GM21528 (cell line): ENCODE results near the gene CASP2.
"Not testable (repeated sequence)": the region's sequence is repeated elsewhere in the genome, so short reads cannot be mapped to it uniquely, and the experiment has no call there.

Experiments
- ATAC-seq: cut with Tn5 transposase; IDR thresholded peaks from one replicate; pipeline ENCODE4 v1.9.1; 2021; ENCODE audit warnings: mild to moderate bottlenecking, moderate library complexity; ENCODE audit not compliant: unreplicated experiment, low FRiP score

The CASP2 gene

GRCh38 chr7:143263266-143264195 is 24.6 kb upstream of the CASP2 start, which contains the start of gene GSTK1:
Gene GSTK1 (plus strand): TSS chr7:143263441. CDS start chr7:143263514, 73 bp downstream.
- peak; percentile 95 for ATAC-seq

DNA sequence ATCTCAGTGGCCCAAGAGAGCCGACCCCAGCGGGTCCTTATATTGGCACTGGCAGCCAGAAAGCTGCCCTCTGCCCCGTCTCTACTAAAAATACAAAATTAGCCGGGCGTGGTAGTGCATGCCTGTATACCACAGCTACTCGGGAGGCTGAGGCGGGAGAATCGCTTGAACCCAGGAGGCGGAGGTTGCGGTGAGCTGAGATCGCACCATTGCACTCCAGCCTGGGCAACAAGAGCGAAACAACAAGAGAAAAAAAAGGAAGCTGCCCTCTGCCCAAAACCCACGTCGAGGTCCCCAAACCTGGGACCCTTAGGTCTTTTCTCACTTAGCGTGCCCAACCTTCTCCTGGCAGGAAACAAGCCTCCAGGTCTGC is 24.0 kb upstream of the CASP2 start:
- not testable (repeated sequence) for ATAC-seq

- no peak for ATAC-seq
Measured at GRCh38 chr7:143265017-143265693, 23.0 kb upstream of the CASP2 start.

GRCh38 chr7:143269251-143269650 is 18.9 kb upstream of the CASP2 start:
- ATAC-seq: no peak

GRCh38 chr7:143271240-143271639 is 16.9 kb upstream of the CASP2 start:
- no peak for ATAC-seq

DNA sequence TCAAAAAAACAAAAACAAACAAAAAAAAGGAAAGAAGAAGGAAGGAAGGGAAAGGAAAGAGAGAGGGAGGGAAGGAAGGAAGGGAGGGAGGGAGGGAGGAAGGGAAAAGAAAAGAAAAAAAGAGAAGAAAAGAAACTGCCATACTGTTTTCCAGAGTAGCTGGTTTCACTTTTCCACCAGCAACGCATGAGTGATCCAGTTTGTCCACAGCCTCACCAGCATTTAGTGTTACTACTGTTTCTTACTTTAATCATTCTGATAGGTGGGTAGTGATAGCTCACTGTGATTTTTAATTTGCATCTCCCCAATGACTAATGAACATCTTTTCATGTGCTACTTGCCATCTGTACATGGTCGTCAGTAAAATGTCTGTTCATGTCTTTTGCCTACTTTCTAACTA is 15.3 kb upstream of the CASP2 start:
- no peak for ATAC-seq

DNA sequence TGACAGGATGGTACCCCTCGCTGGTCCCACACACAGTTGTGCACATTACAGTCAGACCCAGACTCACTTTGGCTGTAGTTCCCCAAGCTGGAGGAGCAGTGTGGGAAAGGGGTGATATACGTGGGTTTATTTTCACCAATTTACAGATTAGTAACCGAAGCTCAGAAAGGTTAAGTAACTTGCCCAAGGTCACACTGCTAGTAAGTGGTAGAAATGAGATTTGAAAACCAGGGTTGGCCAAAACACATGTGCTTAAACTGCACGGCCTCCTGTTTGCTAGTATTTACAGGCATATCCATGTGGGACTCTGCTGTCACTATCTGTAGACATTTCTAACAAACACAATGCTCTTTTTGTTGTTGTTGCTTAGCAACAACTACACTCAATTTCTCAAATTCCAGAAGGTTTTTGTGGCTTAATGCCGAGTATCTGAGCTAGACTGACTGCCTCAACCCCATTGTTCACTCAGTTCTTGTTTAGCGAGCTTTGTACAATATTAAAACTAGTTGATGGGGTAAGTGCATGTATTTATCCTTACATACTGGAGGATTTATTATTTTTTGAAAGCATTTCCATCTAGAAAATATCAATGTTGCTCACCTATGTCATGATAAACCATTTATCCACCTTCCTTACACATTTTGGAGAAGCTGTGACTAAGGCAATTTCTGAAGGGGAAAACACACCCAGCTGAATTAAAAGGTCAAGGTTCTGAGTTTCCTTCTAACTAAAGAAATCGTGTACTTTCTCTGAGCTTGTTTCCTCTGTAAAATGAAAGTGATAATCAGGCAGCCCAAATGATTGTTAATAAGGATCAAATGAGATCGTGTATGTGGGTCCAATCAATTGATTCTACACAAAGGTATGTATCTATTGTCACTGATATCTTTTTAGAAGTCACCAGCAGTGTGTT is 8.7 kb upstream of the CASP2 start:
- ATAC-seq: no peak

DNA sequence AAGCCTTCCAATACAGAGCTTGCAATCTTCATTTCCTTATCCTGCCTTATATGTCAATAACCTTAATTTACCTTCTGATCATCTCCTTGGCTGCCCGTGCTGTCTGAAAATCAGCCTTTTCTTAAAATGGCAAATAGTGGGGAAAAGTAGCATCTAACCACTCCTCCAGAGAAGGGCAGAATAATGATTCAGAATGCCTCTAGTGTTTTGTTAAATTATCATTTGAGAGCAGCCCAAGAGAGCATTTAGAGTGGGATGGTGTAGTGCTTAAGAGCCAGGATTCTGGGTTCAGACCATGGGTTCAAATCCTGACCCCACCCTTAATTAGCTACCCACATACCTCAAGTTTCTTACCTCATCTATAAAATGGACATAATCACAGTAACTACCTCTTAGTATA is 8.0 kb upstream of the CASP2 start:
- no peak for ATAC-seq

DNA sequence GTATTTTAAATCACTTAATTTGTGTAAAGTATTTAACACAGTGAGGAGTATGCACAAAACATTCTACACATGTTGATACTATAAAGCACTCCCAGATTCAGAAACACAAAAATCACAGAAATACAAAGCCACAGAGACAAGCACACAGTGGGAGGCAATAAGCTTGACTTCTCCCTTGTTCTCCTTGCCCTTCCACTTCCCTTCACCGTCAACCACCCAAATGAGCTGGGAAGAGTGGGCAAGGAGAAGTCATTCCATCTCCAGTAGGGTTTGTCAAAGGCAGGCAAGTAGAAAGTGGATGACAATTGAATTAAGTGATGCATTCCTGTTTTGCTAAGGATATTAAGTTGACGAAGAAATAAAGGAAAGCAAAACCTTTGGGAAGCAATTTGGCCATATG is 7.6 kb upstream of the CASP2 start:
- no peak for ATAC-seq

GRCh38 chr7:143281529-143281928 is 6.6 kb upstream of the CASP2 start:
- no peak for ATAC-seq

- no peak for ATAC-seq
Measured at GRCh38 chr7:143282124-143282523, 6.0 kb upstream of the CASP2 start.

- no peak for ATAC-seq
Measured at GRCh38 chr7:143283381-143283780, 4.8 kb upstream of the CASP2 start.

DNA sequence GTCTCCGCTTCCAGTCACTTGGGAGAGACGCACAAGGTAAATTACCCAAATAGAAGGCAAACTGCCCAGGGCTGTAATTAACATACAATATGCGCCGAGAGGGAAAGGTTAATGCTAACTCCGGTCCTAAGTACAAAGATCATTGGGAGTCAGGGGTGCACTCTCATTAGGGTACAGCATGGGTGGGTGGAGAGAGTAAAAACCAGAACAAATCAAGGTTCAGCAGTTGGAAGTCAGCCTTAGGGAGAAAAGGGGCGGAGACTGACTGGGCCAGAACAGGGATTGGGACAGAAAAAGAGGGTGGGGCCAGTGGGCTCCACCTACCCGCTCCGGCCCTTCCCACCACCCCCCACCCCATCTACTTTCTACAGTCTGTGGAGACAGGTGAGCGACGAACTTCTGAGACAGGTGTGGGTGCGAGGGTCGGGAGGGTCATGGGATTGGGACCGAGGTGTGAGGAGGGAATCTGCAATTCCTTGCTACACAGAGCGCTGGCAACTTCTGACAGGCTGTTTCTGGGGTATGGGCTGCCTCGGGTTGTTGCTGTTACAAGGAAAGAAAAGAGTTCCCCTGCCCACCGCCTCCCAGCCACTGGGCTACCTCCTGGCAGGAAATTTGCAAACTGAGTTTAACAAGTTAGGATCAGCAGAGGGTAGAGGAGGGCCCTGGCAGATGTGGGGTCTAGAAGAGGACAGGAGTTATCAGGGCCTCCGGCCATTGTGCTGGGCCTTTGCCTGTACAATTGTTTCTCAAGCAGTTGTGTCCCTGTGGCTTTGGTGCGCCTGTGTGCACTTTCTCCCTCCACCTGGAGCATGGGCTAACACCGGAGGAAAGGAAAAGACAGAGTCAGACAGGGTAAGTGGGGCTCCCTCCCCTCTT is 3.3 kb upstream of the CASP2 start, which contains the start of gene TMEM139:
Gene TMEM139 (plus strand): TSS at position 368 of the 879 bp plus-strand sequence. CDS start 1,000 bp downstream, outside the sequence.
- no peak for ATAC-seq

DNA sequence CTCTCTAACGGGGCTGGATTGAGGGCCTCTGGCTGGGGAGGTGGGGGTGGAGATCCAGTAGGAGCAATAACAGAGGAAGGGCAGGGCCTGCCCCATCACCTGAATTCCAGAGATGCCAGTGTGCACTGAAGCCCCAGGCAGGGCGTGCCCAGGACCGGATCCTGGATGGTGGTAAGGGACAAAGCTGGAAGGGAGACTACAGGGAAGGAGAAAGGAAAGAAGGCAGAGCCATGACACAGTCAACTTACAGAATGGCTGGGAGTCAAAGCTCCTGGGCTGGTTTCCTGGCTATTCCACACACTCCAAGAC is 2.7 kb upstream of the CASP2 start:
- ATAC-seq: no peak

GRCh38 chr7:143285806-143286521 is 2.2 kb upstream of the CASP2 start:
- ATAC-seq: no peak

DNA sequence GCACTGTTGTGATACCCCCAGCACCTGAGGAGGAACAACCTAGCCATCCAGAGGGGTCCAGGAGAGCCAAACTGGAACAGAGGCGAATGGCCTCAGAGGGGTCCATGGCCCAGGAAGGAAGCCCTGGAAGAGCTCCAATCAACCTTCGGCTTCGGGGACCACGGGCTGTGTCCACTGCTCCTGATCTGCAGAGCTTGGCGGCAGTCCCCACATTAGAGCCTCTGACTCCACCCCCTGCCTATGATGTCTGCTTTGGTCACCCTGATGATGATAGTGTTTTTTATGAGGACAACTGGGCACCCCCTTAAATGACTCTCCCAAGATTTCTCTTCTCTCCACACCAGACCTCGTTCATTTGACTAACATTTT is 1.6 kb upstream of the CASP2 start:
- ATAC-seq: no peak

GRCh38 chr7:143287339-143287934 is 714 bp upstream of the CASP2 start:
- ATAC-seq: no peak

- no peak for ATAC-seq
Measured at GRCh38 chr7:143288836-143289235, 685 bp downstream of the CASP2 start.

DNA sequence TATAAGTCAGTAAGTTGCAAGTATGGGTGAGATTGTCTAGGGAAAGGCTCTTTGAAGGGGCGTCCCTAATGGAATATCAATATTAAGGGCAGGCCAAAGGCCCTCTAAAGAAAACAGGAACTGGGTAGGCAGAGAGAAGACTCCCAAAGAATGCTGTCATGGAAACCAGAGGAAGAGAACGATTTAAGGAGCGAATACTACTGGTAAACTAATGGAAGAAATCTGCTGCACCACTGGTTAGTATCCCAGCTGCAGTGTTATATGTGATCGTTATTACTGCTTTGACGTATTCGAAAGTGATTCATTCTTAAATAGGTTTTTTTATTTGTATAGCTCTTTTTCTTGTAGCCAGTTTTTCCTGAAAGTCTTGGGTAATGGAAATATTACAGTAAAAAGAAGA is 1.3 kb downstream of the CASP2 start:
- ATAC-seq: no peak
